Neural progenitor cell (in vitro differentiated cells): ENCODE measurements around the gene CLTB. TPM values are rescaled to one million over a fixed set of nuclear protein-coding genes. Genes with fewer than 3 reads are reported as not detected.

Experiments
- DNase-seq: peaks from one replicate; pipeline ENCODE4 v3.0.0-alpha.2; 2016; ENCODE audit warnings: low spot score
- H2AFZ ChIP-seq: fragments of 200-600 bp; sonication (generic); replicated peaks from 2 replicates; pipeline ENCODE4 v1.6.1; 2016; ENCODE audit warnings: antibody characterized with exemption
- H3F3A ChIP-seq: fragments of 200-600 bp; sonication (generic); 2 replicates; pipeline ENCODE4 v1.6.1; 2016; ENCODE audit warnings: antibody characterized with exemption, low read depth
- H3K27ac ChIP-seq: fragments of 200-600 bp; sonication (generic); 2 replicates; pipeline ENCODE4 v1.5.1; 2016; ENCODE audit warnings: mild to moderate bottlenecking
- H3K27me3 ChIP-seq: fragments of 200-600 bp; sonication (generic); 2 replicates; pipeline ENCODE4 v1.6.1; 2016; ENCODE audit warnings: mild to moderate bottlenecking, moderate library complexity
- H3K36me3 ChIP-seq: fragments of 200-600 bp; sonication (generic); 2 replicates; pipeline ENCODE4 v1.5.1; 2016
- H3K4me1 ChIP-seq: fragments of 200-600 bp; sonication (generic); 2 replicates; pipeline ENCODE4 v1.6.1; 2016; ENCODE audit warnings: mixed run types
- H3K4me2 ChIP-seq: fragments of 200-600 bp; sonication (generic); 2 replicates; pipeline ENCODE4 v1.6.1; 2016
- H3K4me3 ChIP-seq: fragments of 200-600 bp; sonication (generic); 2 replicates; pipeline ENCODE4 v1.5.1; 2016
- H3K79me2 ChIP-seq: fragments of 200-600 bp; sonication (generic); 2 replicates; pipeline ENCODE4 v1.6.1; 2016; ENCODE audit warnings: low read depth
- H3K9ac ChIP-seq: fragments of 200-600 bp; sonication (generic); 2 replicates; pipeline ENCODE4 v1.6.1; 2016
- H3K9me3 ChIP-seq: fragments of 200-600 bp; sonication (generic); 2 replicates; pipeline ENCODE4 v1.5.1; 2016; ENCODE audit warnings: low read depth
- H4K20me1 ChIP-seq: fragments of 200-600 bp; sonication (generic); 2 replicates; pipeline ENCODE4 v1.6.1; 2016; ENCODE audit warnings: low read depth
- H3K27ac Mint-ChIP-seq: 3 replicates; pipeline ENCODE4 v1.8.0; 2021; ENCODE audit warnings: mixed read lengths
- H3K27me3 Mint-ChIP-seq: 2 replicates; pipeline ENCODE4 v1.8.0; 2022; ENCODE audit warnings: low read depth, mild to moderate bottlenecking, inconsistent platforms, moderate library complexity, mixed read lengths; ENCODE audit not compliant: insufficient read depth
- H3K36me3 Mint-ChIP-seq: 3 replicates; pipeline ENCODE4 v1.8.0; 2021; ENCODE audit warnings: mixed read lengths
- H3K4me1 Mint-ChIP-seq: 3 replicates; pipeline ENCODE4 v1.8.0; 2021; ENCODE audit warnings: mixed read lengths
- H3K4me3 Mint-ChIP-seq: 3 replicates; pipeline ENCODE4 v1.8.0; 2021; ENCODE audit warnings: mild to moderate bottlenecking, moderate library complexity, mixed read lengths
- H3K9me3 Mint-ChIP-seq: 3 replicates; pipeline ENCODE4 v1.8.0; 2020; ENCODE audit warnings: mixed read lengths
- EZH2 ChIP-seq: fragments of 200-600 bp; sonication (generic); IDR thresholded peaks from 2 replicates; pipeline ENCODE4 v1.6.1; 2017; ENCODE audit warnings: antibody characterized with exemption, mild to moderate bottlenecking, moderate library complexity
- EZH2phosphoT487 ChIP-seq: fragments of 200-600 bp; sonication (generic); IDR thresholded peaks from 2 replicates; pipeline ENCODE4 v1.6.1; 2017; ENCODE audit warnings: antibody characterized with exemption
- total RNA-seq: library from RNA; depleted of rRNA; stranded (reverse); fragments of >200 nt; gene quantifications from 2 replicates; pipeline ENCODE4 v1.2.3, GENCODE V29; 2015; ENCODE audit warnings: low replicate concordance
- TF ChIP-seq, protein P1 (sequence below): fragments of 200-600 bp; sonication (generic); IDR thresholded peaks from 2 replicates; pipeline ENCODE4 v1.5.1; 2017; ENCODE audit warnings: antibody characterized with exemption, mild to moderate bottlenecking

CLTB gene
- total RNA-seq, 1 donor from 2014 or later = 12.6 TPM

DNA sequence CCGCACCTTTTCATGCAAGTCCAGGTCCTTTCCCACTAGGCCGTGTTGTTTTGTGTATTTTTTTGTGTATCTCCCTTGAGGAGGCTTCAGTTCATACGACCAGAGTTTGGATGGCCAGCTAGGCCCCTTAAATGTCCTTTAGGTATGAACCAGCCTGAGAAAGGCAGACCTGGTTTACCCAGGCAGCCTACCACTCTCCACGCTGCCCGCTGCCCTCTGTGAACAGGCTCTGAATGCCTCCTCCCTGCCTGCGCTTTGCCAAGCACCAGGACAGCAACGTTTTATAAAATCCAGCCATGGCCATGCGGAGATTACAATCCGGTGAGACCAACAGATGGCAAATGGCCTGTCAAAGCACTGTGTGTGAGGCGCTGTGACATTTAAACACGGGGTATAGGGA, 626 bp upstream of the CLTB start:
- Mint-ChIP-seq H3K4me3 (peak overlapping the region; percentile 83), H3K36me3 (no peaks in the 10 kb centered on the region), H3K27me3 (no peaks in the 10 kb centered on the region), H3K27ac (no peak overlapping the region), H3K9me3 (peaks cover 10% of the 10 kb centered on the region), H3K4me1 (peaks cover 9% of the 10 kb centered on the region)
- H2AFZ ChIP-seq = peak overlapping the region; percentile 92
- DNase-seq = no peak
- peak overlapping the region; percentile 88 for H3K4me3 ChIP-seq
- no peaks in the 10 kb centered on the region for H4K20me1 ChIP-seq
- no peaks in the 10 kb centered on the region for H3K36me3 ChIP-seq
- H3K27ac ChIP-seq = no peak overlapping the region
- H3K4me2 ChIP-seq = peak overlapping the region; percentile 54
- peaks cover 7% of the 10 kb centered on the region for H3F3A ChIP-seq
- peaks cover 24% of the 10 kb centered on the region for H3K27me3 ChIP-seq
- no peaks in the 10 kb centered on the region for H3K9me3 ChIP-seq
- H3K4me1 ChIP-seq = no peaks in the 10 kb centered on the region
- no peaks in the 10 kb centered on the region for H3K79me2 ChIP-seq
- H3K9ac ChIP-seq = no peak overlapping the region
- TF ChIP-seq, protein P1, sequence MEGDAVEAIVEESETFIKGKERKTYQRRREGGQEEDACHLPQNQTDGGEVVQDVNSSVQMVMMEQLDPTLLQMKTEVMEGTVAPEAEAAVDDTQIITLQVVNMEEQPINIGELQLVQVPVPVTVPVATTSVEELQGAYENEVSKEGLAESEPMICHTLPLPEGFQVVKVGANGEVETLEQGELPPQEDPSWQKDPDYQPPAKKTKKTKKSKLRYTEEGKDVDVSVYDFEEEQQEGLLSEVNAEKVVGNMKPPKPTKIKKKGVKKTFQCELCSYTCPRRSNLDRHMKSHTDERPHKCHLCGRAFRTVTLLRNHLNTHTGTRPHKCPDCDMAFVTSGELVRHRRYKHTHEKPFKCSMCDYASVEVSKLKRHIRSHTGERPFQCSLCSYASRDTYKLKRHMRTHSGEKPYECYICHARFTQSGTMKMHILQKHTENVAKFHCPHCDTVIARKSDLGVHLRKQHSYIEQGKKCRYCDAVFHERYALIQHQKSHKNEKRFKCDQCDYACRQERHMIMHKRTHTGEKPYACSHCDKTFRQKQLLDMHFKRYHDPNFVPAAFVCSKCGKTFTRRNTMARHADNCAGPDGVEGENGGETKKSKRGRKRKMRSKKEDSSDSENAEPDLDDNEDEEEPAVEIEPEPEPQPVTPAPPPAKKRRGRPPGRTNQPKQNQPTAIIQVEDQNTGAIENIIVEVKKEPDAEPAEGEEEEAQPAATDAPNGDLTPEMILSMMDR = no peak
- TF ChIP-seq EZH2phosphoT487 = no peak
- TF ChIP-seq EZH2 = no peak

DNA sequence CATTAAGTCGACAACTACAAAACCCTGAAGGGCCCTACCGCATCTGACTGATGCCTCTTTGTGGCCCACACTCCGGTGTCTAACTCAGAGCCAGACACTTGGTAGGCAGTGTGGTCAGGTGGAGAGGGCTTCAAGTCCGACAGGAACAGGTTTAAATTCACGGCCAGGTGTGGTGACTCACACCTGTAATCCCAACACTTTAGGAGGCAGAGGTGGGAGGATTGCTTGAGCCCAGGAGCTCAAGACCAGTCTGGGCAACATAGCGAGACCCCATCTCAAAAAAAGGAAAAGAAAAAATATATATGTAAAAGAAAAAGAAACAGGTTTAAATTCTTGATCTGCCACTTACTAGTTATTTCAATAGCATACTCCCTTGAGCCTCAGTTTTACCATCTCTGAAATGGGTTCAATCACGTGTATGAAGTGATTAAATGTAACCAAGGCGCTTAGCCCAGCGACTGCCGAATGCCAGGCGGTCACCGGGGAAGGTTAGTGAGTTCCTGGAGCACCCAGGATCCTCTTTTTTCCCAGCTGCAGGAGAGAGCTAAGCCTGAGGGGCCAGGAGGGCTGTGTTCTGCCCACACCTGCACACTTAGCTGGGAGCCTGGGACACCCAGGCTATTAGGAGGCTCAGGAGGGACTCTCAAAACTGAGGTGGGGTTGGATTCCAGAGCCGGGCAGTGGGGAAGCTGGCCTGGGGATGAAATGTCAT, 943 bp downstream of the CLTB start:
- peak; percentile 23 for DNase-seq
- H3K36me3 ChIP-seq = no peaks in the 10 kb centered on the region
- H3K9ac ChIP-seq = peak overlapping the region; percentile 56
- peak overlapping the region; percentile 85 for H3K4me3 Mint-ChIP-seq
- TF ChIP-seq, protein P1 = no peak
- no peak for TF ChIP-seq EZH2phosphoT487
- no peak for TF ChIP-seq EZH2
- no peak overlapping the region for H3K27ac ChIP-seq
- H3K4me2 ChIP-seq = peak overlapping the region; percentile 95
- peak overlapping the region; percentile 88 for H3K4me3 ChIP-seq
- H4K20me1 ChIP-seq = no peaks in the 10 kb centered on the region
- peaks cover 7% of the 10 kb centered on the region for H3F3A ChIP-seq
- no peaks in the 10 kb centered on the region for H3K79me2 ChIP-seq
- H3K4me1 ChIP-seq = no peaks in the 10 kb centered on the region
- no peaks in the 10 kb centered on the region for H3K9me3 ChIP-seq
- peak overlapping the region; percentile 79 for H3K27ac Mint-ChIP-seq
- H3K9me3 Mint-ChIP-seq = peaks cover 2% of the 10 kb centered on the region
- no peaks in the 10 kb centered on the region for H3K36me3 Mint-ChIP-seq
- peaks cover 9% of the 10 kb centered on the region for H3K4me1 Mint-ChIP-seq
- peak overlapping the region; percentile 75 for H2AFZ ChIP-seq
- H3K27me3 ChIP-seq = peaks cover 24% of the 10 kb centered on the region
- H3K27me3 Mint-ChIP-seq = peaks cover 5% of the 10 kb centered on the region

DNA sequence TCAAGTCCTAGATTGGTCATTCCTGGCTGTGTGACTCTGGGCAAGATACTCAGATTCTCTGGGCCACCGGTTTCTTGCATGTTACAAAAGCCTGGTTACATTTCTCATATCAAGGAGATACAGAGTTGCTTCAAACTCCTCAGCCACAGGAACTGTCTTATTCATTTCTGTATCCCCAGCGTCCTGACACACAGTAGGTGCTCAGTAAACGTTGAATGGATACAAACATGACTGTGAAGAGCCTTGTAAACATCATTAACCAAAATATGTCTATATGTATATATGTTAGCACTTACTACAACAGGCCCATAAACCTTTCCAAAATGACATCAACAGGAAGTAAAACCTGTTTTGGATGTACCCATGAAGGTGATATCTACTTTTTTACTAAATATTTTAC, 1.6 kb downstream of the CLTB start:
- Histone ChIP-seq H3F3A (peaks cover 7% of the 10 kb centered on the region), H2AFZ (no peak overlapping the region), H3K79me2 (no peaks in the 10 kb centered on the region), H3K4me2 (no peak overlapping the region), H3K9ac (no peak overlapping the region), H3K27me3 (peaks cover 24% of the 10 kb centered on the region), H3K4me1 (no peaks in the 10 kb centered on the region), H4K20me1 (no peaks in the 10 kb centered on the region), H3K27ac (no peak overlapping the region), H3K36me3 (no peaks in the 10 kb centered on the region), H3K4me3 (no peak overlapping the region), H3K9me3 (no peaks in the 10 kb centered on the region)
- no peak for DNase-seq
- Mint-ChIP-seq H3K9me3 (no peaks in the 10 kb centered on the region), H3K4me1 (peaks cover 9% of the 10 kb centered on the region), H3K4me3 (peak overlapping the region; percentile 85), H3K27me3 (peaks cover 5% of the 10 kb centered on the region), H3K36me3 (no peaks in the 10 kb centered on the region), H3K27ac (no peak overlapping the region)
- no peak for TF ChIP-seq EZH2

DNA sequence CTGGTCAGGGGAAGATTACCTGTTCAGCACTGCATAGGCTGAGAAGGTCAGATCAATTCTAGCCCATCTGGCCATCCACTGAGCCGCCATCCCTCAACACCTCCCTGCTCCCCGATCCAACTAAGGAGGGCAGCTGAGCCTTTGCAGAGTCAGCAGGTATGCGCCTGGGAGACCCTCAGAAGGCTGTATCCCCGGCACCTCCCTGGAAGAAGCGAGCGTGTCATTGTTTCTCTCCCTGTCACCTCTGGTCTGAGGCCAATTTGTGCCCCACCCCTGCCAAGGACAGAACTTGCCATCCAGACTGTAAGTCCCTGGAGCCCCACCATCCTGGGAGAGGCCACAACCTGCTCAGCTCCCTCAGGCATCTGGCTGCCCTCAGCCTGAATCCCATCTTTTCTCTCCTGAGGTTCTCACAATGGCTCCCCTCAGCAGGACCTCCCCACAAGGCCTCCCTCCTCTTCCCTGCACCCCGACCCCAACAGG, 2.6 kb downstream of the CLTB start:
- no peaks in the 10 kb centered on the region for H3K9me3 Mint-ChIP-seq
- no peaks in the 10 kb centered on the region for H4K20me1 ChIP-seq
- H3K9ac ChIP-seq = no peak overlapping the region
- H3K27me3 ChIP-seq = peaks cover 24% of the 10 kb centered on the region
- peaks cover 9% of the 10 kb centered on the region for H3K4me1 Mint-ChIP-seq
- peak overlapping the region; percentile 55 for H3K4me3 Mint-ChIP-seq
- no peaks in the 10 kb centered on the region for H3K36me3 ChIP-seq
- H2AFZ ChIP-seq = no peak overlapping the region
- TF ChIP-seq, protein P1 = no peak
- TF ChIP-seq EZH2 (no peak), EZH2phosphoT487 (no peak)
- peaks cover 5% of the 10 kb centered on the region for H3K27me3 Mint-ChIP-seq
- no peaks in the 10 kb centered on the region for H3K36me3 Mint-ChIP-seq
- no peak overlapping the region for H3K4me2 ChIP-seq
- no peak overlapping the region for H3K27ac ChIP-seq
- H3K4me3 ChIP-seq = no peak overlapping the region
- no peaks in the 10 kb centered on the region for H3K4me1 ChIP-seq
- H3K79me2 ChIP-seq = no peaks in the 10 kb centered on the region
- H3K9me3 ChIP-seq = no peaks in the 10 kb centered on the region
- peaks cover 7% of the 10 kb centered on the region for H3F3A ChIP-seq
- DNase-seq = no peak
- peak overlapping the region; percentile 63 for H3K27ac Mint-ChIP-seq
